GOT3 (cell line): Measurements from ENCODE around the gene GMPPA.

Experiments used
- DNase-seq: peaks from one replicate; lab custom pipeline; 2025; ENCODE audit warnings: mixed read lengths; lab: John Stamatoyannopoulos, UW

The GMPPA gene

DNA sequence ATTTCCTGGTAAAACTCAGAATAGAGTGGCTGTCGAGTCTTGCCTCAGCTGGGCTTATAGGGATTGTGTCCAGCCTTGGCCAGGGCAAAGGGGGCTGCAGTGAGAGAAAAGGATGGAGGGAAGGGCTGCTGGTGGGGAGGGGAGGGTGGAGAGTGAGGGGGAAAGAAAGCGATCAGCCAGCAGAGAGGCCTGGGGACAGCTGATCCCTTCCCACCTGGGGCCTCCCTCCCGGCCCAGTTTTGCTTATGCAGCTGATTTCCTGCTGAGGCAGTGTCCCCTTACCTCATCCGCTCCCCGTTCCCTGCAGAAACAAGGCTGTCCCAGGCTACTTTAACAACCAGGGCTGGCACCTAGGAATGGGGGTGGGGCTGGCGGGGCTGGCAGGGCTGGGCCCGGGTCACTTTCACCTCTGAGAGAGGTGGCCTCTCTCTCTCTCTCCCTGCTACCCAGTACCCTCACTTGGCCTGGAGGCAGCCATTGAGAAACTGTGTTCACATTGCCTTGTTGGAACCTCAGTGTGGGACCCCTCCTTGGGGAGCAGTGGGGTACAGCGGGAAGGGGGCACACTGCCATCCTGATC, 12.2 kb upstream of the GMPPA start:
- no peak for DNase-seq

- no peak for DNase-seq
Measured at GRCh38 chr2:219488149-219488843, 10.4 kb upstream of the GMPPA start.

- no peak for DNase-seq
Measured at GRCh38 chr2:219488844-219489194, 9.9 kb upstream of the GMPPA start.

DNA sequence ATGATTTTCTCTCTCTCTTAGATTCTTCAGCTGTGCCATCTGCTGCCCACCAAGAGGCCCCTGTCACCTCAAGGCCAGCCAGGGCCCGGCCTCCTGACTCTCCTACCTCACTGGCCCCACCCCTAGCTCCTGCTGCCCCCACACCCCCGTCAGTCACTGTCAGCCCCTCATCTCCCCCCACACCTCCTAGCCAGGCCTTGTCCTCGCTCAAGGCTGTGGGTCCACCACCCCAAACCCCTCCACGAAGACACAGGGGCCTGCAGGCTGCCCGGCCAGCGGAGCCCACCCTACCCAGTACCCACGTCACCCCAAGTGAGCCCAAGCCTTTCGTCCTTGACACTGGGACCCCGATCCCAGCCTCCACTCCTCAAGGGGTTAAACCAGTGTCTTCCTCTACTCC, 9.4 kb upstream of the GMPPA start:
- DNase-seq, result no peak

DNA sequence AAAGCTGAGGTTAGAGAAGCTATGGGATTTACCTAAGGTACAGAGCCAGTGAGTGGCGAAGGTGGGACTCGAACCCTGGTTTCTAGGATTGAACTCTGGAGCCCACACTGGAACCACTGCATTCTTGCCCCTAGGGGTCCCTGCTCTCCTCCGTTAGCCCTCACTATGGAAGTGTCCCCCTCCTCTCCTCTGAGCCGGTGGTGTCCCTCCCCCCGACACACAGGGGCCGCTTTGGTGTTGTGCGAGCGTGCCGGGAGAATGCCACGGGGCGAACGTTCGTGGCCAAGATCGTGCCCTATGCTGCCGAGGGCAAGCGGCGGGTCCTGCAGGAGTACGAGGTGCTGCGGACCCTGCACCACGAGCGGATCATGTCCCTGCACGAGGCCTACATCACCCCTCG, 8.5 kb upstream of the GMPPA start:
- no peak for DNase-seq

DNA sequence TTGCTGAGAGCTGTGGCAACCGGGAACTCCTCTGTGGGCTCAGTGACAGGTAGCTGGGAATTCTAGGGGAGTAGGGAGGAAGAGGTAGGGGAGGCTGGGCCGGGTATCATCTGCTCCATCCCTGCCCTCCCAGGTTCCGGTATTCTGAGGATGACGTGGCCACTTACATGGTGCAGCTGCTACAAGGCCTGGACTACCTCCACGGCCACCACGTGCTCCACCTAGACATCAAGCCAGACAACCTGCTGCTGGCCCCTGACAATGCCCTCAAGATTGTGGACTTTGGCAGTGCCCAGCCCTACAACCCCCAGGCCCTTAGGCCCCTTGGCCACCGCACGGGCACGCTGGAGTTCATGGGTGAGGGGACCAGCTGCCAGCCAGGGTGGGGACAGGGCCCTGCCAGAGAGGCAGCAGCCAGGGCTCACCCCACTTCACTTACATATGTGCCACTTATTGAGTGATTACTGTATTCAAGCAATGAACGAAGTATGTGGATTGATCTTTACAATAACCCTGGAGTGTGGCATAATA, 8.0 kb upstream of the GMPPA start:
- no peak for DNase-seq

DNA sequence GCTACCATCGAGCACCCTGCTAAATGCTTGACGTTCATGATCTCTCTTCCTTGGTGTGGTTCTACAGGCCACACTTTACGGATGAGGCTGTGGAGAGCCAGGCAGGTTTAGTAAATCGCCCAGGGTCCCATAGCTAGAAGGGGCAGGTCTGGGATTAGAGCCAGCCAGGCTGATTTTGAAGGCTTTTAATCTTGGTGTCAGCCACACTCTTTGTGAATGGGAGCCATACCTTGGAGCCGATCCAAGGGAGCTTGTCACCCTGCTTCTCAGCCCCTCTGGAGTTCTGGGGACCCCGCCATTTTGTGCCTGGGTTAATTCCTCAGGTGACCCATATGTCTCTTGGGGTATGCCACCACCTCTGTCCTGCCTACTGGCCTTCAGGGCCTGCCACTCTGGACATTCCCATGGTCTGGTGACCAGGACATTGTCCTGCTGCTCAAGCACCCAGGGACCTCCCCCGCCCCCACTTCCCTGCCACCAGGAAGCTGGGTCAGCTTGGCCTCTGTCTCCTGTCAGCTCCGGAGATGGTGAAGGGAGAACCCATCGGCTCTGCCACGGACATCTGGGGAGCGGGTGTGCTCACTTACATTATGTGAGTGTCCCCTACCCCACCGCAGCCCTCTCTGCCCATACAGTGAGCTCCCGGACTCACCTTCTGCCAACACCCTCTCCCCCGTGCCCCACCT, 7.3 kb upstream of the GMPPA start:
- DNase-seq, result no peak

GRCh38 chr2:219492575-219492974, 6.1 kb upstream of the GMPPA start:
- no peak for DNase-seq

- DNase-seq, result no peak
Measured at GRCh38 chr2:219493086-219493485, 5.6 kb upstream of the GMPPA start.

- DNase-seq, result no peak
Measured at GRCh38 chr2:219494952-219495530, 3.6 kb upstream of the GMPPA start.

GRCh38 chr2:219495531-219496122, 3.1 kb upstream of the GMPPA start:
- DNase-seq, result no peak

GRCh38 chr2:219496247-219496824, 2.4 kb upstream of the GMPPA start:
- DNase-seq, result no peak

DNA sequence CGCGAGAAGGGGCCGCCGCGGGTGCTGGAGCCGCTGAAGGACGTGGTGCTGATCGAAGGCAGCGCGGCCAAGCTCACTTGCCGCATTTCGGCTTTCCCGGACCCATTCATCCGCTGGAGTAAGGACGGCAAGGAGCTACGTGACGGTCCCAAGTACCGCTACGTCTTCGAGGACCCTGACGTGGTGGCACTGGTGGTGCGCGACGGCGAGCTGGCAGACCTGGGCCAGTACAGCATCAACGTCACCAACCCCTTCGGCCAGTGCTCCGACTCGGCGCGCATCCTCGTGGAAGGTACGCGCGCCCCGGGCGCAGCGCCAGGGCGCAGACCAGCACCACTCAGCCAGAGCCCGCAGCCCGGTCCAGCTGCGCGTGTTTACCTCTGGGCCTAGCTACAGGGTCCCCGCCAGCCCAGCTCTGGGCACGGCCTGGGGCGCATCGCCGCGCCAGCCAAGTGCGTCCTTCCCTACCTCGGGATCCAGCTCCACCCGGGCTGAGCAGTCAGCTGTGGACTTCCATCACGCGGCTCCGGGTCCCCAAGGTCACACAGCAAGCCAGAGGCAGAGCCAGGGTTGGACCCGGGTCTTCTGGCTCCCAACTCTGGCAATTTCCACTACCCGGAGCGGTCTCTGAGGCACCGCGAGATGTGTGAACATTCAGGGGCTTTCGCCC, 1.7 kb upstream of the GMPPA start:
- no peak for DNase-seq

GRCh38 chr2:219497495-219498279, 1.0 kb upstream of the GMPPA start:
- peak; percentile 51 for DNase-seq

DNA sequence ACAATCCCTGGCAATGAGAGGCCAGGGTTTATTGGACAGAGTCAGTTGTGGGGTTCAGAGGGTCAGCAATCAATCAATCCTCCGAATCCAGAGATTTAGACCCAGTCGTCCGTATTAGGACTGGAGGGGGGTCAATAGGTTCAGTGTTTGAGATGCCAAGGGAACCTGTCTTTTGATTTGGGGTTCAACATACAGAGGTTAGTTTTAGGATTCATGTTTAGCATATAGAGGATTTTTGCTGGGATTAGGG, 292 bp downstream of the GMPPA start:
- no peak for DNase-seq

GRCh38 chr2:219499555-219499954, 864 bp downstream of the GMPPA start:
- no peak for DNase-seq

- no peak for DNase-seq
Measured at GRCh38 chr2:219500135-219500534, 1.4 kb downstream of the GMPPA start.

DNA sequence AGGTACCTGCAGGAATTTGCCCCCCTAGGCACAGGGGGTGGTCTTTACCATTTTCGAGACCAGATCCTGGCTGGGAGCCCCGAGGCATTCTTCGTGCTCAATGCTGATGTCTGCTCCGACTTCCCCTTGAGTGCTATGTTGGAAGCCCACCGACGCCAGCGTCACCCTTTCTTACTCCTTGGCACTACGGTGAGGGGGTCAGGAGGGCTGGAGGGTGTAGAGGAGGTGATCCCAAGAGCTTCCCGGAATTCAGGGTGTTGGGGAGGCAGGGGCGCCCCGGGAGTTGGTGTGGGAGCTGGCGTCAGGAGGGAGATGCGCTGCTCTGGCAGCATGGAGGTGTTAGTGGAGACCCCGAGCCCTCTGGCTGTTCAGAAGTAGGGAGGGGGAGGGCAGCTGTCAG, 3.2 kb downstream of the GMPPA start:
- no peak for DNase-seq

- DNase-seq, result no peak
Measured at GRCh38 chr2:219502618-219503017, 3.9 kb downstream of the GMPPA start.

- DNase-seq, result no peak
Measured at GRCh38 chr2:219505585-219505984, 6.9 kb downstream of the GMPPA start.

DNA sequence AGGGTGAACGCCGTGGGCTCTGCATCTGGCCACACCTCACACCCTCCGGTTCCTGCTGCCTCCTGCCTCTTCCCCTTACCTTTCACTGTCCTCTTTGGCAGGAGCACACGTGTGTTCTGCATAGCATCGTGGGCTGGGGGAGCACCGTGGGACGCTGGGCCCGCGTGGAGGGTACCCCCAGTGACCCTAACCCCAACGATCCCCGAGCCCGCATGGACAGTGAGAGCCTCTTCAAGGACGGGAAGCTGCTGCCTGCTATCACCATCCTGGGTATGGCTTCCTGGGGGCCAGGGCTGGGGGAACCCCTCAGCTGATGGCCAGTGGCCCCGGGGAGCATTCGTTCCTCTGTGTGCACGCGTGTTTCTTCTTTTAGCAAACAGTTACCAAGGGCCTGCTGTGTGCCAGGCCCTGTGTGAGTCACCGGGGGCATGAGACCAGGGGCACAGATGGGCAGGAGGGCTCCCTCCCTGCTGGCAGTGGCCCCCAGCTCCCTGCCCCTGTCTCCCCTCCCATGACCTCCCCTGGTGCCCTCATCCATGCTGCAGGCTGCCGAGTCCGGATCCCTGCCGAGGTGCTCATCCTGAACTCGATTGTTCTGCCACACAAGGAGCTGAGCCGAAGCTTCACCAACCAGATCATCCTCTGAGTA, 7.6 kb downstream of the GMPPA start:
- DNase-seq, result no peak
